Colonic mucosa (tissue), 4 donors: Measurements from ENCODE around the gene HOXB3. TPM values are rescaled to one million over a fixed set of nuclear protein-coding genes. Genes with fewer than 3 reads are reported as not detected.

Experiments used
- DNase-seq: peaks from one replicate; pipeline ENCODE4 v3.0.0-alpha.2; 2020
- H3K27ac ChIP-seq: fragments of 200-600 bp; one replicate; pipeline ENCODE4 v1.8.0; 2021
- H3K27me3 ChIP-seq: fragments of 200-600 bp; one replicate; pipeline ENCODE4 v1.8.0; 2021
- H3K36me3 ChIP-seq: fragments of 200-600 bp; one replicate; pipeline ENCODE4 v1.8.0; 2021
- H3K4me1 ChIP-seq: fragments of 200-600 bp; one replicate; pipeline ENCODE4 v1.8.0; 2021; ENCODE audit warnings: mild to moderate bottlenecking
- H3K4me3 ChIP-seq: fragments of 200-600 bp; one replicate; pipeline ENCODE4 v1.8.0; 2021
- H3K9ac ChIP-seq, 2 donors: one replicate each; pipeline ENCODE4 v1.7.0; 2013; ENCODE audit warnings: control low read depth in 2 of 2, low read depth in 2 of 2, low read length in 2 of 2
- H3K9me3 ChIP-seq: fragments of 200-600 bp; one replicate; pipeline ENCODE4 v1.8.0; 2021
- intact Hi-C: fragments of 100-400 bp; cut with DNase I; formaldehyde crosslinking; loops from one replicate; pipeline ENCODE4 v1.14.1; 2022
- total RNA-seq, 2 donors: library from RNA; stranded (reverse); fragmentation: NEBNext Ultra II Directional in 1 of 2; extraction: Animal tissue kit (Norgen Biotek cat#: 25700) in 1 of 2; gene quantifications; one replicate each; pipeline ENCODE4 v1.2.1, GENCODE V29; 2021
- TF ChIP-seq, protein P1 (sequence below): fragments of 200-600 bp; IDR thresholded peaks from one replicate; pipeline ENCODE4 v1.8.0; 2022; ENCODE audit warnings: antibody characterized with exemption, mild to moderate bottlenecking
- donor health status: healthy.
- donor health status: DM: no; HTN: no; CAD: no.
- donor health status: DM: no; HTN: no; CAD: no.

HOXB3 gene
- total RNA-seq, 2 donors from 2014 or later, result 17.4 to 31.8 TPM

DNA sequence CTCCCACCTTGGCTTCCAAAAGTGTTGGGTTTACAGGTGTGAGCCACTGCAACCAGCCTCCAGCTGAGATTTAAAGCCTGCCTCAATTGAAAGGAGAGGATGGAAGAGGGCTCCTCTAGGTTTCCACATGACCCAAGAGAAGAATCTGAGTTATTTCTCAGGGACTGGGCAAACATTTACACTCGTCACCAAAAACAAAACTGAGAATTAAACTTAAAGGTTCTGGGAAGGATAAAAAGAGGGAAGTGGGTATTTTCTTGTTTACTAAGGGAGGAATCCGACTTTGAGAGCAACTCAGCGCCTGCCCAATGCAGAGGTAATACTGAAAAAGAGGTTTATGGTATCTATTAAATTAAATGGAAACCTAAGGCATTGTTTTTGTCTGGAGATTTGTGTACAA lies 72.6 kb downstream of the HOXB3 start:
- no peak overlapping the region for H3K27ac ChIP-seq
- no peaks in the 10 kb centered on the region for H3K9me3 ChIP-seq
- no peaks in the 10 kb centered on the region for H3K27me3 ChIP-seq
- TF ChIP-seq, protein P1, sequence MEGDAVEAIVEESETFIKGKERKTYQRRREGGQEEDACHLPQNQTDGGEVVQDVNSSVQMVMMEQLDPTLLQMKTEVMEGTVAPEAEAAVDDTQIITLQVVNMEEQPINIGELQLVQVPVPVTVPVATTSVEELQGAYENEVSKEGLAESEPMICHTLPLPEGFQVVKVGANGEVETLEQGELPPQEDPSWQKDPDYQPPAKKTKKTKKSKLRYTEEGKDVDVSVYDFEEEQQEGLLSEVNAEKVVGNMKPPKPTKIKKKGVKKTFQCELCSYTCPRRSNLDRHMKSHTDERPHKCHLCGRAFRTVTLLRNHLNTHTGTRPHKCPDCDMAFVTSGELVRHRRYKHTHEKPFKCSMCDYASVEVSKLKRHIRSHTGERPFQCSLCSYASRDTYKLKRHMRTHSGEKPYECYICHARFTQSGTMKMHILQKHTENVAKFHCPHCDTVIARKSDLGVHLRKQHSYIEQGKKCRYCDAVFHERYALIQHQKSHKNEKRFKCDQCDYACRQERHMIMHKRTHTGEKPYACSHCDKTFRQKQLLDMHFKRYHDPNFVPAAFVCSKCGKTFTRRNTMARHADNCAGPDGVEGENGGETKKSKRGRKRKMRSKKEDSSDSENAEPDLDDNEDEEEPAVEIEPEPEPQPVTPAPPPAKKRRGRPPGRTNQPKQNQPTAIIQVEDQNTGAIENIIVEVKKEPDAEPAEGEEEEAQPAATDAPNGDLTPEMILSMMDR, result no peak
- no peak overlapping the region for H3K4me3 ChIP-seq
- no peak overlapping the region for H3K9ac ChIP-seq
- intact Hi-C loops, result no loop called here
- DNase-seq, result no peak
- H3K36me3 ChIP-seq, result no peaks in the 10 kb centered on the region
- H3K4me1 ChIP-seq, result no peaks in the 10 kb centered on the region

DNA sequence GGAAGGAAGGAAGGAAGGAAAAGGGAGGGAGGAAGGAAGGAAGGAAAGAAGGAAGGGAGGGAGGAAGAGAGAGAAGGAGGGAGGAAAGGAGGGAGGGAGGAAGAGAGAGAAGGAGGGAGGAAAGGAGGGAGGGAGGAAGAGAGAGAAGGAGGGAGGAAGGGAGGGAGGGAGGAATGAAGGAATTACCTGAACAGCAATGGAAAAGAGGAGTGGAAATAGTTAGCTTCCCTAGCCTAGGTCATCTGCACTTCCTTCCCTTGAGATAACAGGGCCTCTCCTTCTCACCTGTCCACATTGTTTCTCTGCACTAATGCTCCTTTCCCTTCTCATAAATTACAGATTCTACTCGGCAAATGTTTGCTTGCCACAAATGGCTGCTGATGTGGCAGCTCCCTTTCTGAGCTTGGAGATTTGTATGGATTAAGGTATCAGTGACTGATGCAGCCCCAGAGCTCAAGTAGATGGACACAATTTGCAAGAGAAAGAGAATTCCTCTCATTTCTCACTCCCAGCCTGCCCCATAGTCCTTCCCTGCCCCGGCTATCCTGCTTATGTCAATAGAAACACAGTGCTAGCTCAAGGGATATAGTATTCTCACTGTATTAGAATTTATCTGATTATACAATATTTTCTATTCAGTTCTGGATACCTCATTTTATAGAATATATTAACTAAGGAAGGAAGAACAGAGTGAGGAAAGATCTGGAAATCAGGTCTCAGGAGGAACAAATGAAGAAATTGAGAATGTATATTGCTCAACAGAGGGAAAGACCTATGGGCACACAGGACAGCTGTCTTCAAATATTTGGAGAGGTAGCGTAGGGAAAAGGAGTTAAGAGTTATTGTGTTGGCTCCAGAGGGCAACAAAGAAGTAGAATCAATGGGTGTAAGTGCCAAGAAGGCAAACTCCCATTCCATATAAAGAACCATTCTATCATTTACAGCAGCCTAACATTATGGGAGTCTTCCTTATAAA lies 73.8 kb downstream of the HOXB3 start:
- H3K27ac ChIP-seq, result no peak overlapping the region
- H3K36me3 ChIP-seq, result no peaks in the 10 kb centered on the region
- no peak overlapping the region for H3K9ac ChIP-seq
- intact Hi-C loops, result no loop called here
- no peak for DNase-seq
- TF ChIP-seq, protein P1, result no peak
- no peaks in the 10 kb centered on the region for H3K4me1 ChIP-seq
- H3K9me3 ChIP-seq, result no peaks in the 10 kb centered on the region
- no peak overlapping the region for H3K4me3 ChIP-seq
- H3K27me3 ChIP-seq, result no peaks in the 10 kb centered on the region

DNA sequence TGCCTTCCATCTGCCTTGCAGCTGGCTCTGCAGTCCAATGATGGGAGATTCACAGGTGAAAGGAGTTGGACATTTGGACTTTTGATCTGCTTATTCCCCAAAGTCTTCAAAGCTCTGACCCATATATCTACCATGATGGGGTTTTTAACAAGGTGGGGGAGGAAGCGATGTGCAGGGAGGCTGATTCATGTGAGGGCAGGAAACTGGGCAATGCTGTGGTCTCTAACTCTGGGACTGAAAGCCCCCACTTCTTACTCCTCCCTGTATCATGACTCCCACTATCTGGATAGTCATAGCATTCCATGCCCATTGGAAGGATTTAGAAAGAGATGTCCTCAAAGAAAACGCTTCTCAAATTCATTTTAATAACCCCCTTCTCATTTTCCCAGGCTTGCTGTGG lies 75.6 kb downstream of the HOXB3 start:
- TF ChIP-seq, protein P1, result no peak
- H3K27me3 ChIP-seq, result no peaks in the 10 kb centered on the region
- no peaks in the 10 kb centered on the region for H3K9me3 ChIP-seq
- no peaks in the 10 kb centered on the region for H3K4me1 ChIP-seq
- no peak for DNase-seq
- H3K4me3 ChIP-seq, result no peak overlapping the region
- no peaks in the 10 kb centered on the region for H3K36me3 ChIP-seq
- no peak overlapping the region for H3K27ac ChIP-seq
- no peak overlapping the region for H3K9ac ChIP-seq
- intact Hi-C loops, result no loop called here

DNA sequence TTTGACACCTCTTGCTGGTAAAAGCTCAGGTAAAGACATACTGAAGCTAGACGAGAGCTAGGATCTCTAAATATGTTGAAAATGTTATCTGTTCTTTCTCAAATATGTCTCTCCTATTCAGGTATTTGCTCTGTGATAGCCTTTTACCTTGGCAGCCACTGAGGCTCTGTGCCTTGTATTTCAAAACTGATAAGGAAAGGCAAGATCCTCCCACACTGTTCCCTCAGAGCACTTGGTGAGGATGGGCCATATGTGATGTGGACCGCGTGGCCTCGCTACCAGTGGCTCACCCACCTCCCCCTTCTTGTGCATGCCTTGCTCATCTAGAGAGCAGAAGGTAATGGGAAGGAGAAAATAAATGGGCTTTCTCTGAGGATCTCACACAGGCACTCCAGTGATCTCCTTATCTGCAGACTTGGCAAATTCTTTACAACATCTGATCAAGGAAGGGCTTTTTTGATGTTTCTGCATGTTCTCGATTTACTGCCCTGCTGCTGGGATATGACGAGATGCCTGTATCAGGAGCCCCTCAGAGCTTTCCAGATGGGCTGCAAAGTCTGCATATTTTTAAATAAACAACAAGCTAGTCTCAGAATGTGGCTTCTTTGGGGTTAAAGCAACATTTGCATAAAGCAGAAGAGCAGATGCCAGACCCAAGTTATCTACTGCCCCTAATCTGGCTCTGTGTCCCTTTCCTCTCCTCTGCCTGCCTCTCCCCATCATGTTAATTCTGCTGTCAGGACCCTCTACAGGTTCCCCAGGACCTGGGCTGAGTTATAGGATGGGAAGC lies 76.2 kb downstream of the HOXB3 start:
- H3K4me1 ChIP-seq, result no peaks in the 10 kb centered on the region
- H3K36me3 ChIP-seq, result no peaks in the 10 kb centered on the region
- H3K9me3 ChIP-seq, result no peaks in the 10 kb centered on the region
- H3K27ac ChIP-seq, result no peak overlapping the region
- H3K9ac ChIP-seq, result no peak overlapping the region
- TF ChIP-seq, protein P1, result no peak
- H3K4me3 ChIP-seq, result no peak overlapping the region
- intact Hi-C loops, result no loop called here
- H3K27me3 ChIP-seq, result no peaks in the 10 kb centered on the region
- DNase-seq, result no peak

DNA sequence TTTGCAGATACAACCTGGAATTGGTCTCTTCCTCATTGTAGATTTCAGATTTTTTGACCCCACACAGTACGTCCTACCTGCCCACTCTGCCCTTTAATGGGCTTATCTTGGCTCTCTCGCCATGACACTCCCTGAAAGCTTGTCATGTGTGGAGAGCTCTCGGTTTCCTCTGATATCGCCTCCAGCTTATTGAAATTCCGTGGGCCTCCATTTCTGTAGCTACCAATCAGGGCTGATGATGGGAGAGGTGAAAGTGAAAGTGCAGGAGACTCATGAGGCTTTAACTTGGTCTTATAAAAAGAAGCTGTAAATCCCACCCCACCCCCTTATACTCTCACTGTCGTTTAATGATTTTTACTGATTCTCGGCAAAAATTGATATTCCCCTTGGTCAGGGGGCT lies 76.9 kb downstream of the HOXB3 start:
- Histone ChIP-seq H3K4me1 (no peaks in the 10 kb centered on the region), H3K4me3 (no peak overlapping the region), H3K36me3 (no peaks in the 10 kb centered on the region), H3K9ac (no peak overlapping the region), H3K27me3 (no peaks in the 10 kb centered on the region), H3K27ac (no peak overlapping the region), H3K9me3 (no peaks in the 10 kb centered on the region)
- DNase-seq, result no peak
- TF ChIP-seq, protein P1, result no peak
- intact Hi-C loops, result no loop called here
